GM12892 (cell line): ENCODE data around the gene MYOCOS.

Source experiments
- DNase-seq: peaks from one replicate; pipeline ENCODE4 v3.0.0; 2011; ENCODE audit not compliant: insufficient read length
- FAIRE-seq: peaks from 2 replicates; lab custom pipeline; 2011; peaks lifted over from hg19 to GRCh38; lab: Jason Lieb, UNC
- POLR2A ChIP-seq: IDR thresholded peaks from 2 replicates; pipeline ENCODE4 v1.6.1; 2011; ENCODE audit warnings: low read depth, low read length, control low read depth
- POLR2AphosphoS5 ChIP-seq: IDR thresholded peaks from 2 replicates; pipeline ENCODE4 v1.6.1; 2011; ENCODE audit warnings: low read depth, low read length, control low read depth
- TAF1 ChIP-seq: IDR thresholded peaks from 2 replicates; pipeline ENCODE4 v1.6.1; 2011; ENCODE audit warnings: low read depth, mild to moderate bottlenecking, control low read depth, low read length, borderline replicate concordance

The MYOCOS gene

DNA sequence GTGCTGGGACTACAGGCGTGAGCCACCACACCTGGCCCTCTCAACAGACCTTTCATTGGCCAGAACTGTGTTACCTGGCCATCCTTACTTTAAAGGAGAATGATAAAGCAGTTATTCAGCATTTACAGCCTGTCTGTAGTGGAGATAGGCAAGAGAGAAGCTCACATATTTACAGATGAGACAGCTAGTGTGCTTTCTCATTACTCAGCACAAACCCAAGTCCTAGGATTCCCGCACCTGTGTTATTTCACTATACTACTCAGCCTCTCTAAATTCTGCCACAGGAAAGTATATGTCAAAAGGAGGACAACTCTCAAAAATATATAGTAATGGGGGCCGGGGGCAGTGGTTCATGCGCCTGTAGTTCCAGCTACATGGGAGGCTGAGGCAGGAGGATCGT is 46.3 kb downstream of the MYOCOS start:
- FAIRE-seq (no peak), DNase-seq (no peak)
- TF ChIP-seq TAF1 (no peak), POLR2A (no peak), POLR2AphosphoS5 (no peak)

DNA sequence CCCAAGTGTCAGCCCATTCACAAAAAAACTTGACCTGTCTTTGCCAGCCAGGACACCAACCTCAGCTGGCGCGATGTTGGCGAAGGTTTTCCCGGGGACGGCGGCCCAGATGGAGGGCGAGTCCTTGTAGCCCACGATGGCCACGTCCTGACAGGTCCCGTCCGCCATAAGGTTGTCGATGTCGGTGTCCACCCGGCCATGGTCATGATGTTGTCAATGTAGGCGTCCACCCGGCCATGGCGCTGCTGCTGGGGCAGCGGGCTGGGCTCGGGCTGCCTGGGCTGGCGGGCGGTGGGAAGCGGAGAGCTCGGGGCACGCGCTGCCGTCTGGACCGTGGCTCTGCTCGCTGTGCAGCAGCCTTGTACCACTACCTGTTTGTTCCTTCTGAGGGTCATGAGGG is 48.7 kb downstream of the MYOCOS start:
- TF ChIP-seq POLR2A (no peak), TAF1 (no peak), POLR2AphosphoS5 (no peak)
- no peak for DNase-seq
- no peak for FAIRE-seq

DNA sequence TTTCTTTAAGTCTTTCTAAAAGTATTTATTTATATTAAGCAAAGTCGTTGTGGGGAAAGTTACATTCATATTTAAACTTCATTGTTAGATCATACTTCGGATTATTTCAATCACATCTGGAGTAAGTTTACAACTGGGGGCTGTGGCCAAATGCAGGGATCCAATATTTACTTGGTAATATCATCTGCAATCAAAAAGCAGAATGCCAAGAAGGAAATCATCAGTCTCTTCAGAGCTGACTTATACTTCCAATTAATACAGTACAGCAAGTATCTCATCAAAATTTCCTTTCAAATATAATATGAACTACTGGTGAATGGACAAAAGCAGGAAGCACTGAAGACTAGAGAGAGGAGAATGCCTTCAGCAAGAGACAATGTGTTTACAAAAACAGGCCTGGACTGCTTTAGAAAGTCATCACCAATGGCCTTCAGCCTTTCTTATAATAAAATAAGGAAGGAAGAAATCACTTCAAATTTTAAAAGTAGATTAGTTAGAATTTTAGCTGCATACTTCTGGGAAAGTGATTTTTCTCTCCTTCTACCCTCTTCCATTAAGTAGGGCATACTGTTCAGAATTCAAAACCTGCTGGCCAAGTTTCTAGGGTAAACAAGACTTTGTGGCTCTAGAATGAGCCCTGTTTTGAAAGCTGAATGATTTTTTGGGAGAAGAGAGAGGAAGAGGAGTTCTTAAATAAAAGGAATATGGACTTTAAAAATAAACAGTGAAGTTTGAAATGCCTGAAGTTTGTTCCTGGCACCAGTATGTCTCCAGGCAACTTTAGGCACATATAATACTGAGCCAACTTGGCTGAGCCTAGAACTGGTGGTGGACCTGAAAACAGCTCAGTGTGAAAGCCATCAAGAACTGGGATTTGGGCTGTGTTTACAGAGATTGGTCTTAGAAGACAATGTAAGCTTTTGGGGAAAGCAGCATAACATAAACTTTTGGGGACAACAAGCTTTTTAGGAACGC is 52.7 kb downstream of the MYOCOS start:
- no peak for TF ChIP-seq POLR2AphosphoS5
- TF ChIP-seq TAF1 = no peak
- TF ChIP-seq POLR2A = no peak
- DNase-seq (no peak), FAIRE-seq (no peak)
